Stimulated activated CD8-positive, alpha-beta memory T cell treated with anti-CD3 and anti-CD28 coated beads, Interleukin-15, amount 100 ng/mL, for 4 hours (primary cell): ENCODE measurements around the gene TNRC6A.
"Not testable (repeated sequence)": the region's sequence is repeated elsewhere in the genome, so short reads cannot be mapped to it uniquely, and the experiment has no call there.

Source experiments
- DNase-seq, 2 donors: peaks; one replicate each; pipeline ENCODE4 v3.0.0-alpha.2; 2020; ENCODE audit warnings: low read depth in 2 of 2

Gene TNRC6A

DNA sequence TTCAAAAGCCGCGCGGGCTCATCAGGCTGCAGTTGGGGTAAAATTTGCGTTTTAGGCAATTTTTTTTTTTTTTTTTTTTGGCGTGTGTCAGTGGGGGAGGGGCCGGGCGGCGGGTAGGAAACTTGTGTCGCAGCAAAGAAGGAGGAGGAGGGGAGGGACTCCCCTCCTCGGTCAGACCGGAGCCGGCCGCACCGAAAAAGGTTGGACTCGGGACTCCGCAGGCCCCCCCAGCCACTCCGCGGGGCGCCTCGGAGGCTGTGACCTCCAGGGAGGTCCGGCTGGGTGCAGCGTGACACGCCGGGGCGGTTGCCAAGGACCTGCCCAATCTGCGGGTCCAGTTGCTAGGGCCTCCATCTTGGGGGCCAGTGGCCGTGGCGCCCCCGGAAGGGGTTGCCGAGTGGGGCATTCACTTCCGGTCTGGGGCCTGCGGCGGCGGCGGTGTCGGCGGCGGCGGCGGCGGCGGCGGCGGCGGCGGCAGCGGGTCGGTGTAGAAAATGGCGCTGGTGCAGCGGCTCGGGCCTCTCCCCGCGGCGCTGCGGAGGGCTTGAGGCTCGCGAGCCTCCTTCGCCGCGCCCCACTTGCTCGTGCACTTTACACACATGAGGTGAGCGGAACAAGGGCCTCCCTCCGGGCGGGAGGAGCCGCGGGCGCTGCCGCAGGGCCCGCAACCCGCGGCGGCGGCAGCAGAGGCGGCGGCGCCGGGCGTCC is at the start of gene TNRC6A:
TNRC6A (plus strand) TSS at position 409 of the 708 bp plus-strand sequence; CDS start at position 600, 191 bp downstream.
- peak; percentile 49 to 67 for DNase-seq

DNA sequence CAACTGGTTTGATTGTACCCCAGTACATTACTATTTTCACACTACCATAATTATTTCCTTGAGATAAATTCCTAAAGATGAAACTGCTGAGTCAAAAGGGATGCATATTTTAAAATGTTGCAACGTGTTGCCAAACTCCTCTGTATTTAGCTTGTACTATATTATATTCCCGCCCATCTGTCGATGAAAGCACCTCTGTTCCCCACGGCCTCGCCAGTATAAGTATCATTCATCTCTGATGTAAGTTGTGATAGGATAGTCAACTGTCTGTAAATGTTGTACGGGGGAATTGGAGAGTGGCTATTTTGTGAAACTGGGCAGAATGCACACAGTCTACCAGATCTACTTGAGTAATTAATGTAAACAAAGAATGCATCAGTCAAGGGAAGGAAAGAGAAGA is 47.7 kb upstream of the TNRC6A start:
- no peak for DNase-seq

DNA sequence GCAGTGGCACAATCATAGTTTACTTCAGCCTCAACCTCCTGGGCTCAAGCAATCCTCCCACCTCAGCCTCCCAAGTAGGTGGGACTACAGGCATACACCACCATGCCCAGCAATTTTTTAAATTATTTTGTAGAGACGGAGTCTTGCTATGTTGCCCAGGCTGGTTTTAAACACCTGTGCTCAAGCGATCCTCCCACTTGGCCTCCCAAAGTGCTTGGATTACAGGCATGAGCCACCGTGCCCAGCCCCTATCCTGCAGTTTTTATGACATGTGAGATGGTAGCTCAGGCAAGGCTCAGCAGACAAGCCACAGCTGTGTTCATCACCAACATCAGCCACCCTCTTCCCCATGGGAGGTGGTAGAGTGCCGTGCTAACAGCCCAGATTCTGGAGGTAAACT is 46.2 kb upstream of the TNRC6A start:
- DNase-seq: no peak

DNA sequence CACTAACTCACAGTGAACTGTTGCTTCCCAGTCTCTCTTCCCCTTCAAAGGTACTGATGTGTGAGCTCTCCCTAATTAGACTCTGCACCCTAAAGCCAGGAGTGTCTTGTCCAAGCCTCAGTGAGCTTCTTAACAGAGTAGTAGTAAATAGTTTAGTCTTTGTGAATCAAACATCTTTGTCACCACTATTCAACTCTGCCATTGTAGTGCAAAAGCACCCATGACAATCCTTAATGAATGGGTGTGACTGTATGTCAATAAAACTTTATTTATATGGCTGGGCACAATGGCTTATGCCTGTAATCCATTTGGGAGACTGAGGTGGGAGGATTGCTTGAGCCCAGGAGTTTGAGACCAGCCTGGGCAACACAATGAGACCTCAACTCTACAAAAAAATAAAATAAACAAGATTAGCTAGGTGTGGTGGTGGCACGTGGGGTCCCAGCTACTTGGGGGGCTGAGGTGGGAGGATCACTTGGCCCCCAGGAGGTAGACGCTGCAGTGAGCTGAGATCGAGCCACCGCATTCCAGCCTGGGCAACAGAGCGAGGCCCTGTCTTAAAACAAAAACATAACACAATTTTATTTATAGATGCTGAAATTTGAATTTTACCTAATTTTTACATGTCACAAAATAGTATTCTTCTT is 45.5 kb upstream of the TNRC6A start:
- DNase-seq: no peak

DNA sequence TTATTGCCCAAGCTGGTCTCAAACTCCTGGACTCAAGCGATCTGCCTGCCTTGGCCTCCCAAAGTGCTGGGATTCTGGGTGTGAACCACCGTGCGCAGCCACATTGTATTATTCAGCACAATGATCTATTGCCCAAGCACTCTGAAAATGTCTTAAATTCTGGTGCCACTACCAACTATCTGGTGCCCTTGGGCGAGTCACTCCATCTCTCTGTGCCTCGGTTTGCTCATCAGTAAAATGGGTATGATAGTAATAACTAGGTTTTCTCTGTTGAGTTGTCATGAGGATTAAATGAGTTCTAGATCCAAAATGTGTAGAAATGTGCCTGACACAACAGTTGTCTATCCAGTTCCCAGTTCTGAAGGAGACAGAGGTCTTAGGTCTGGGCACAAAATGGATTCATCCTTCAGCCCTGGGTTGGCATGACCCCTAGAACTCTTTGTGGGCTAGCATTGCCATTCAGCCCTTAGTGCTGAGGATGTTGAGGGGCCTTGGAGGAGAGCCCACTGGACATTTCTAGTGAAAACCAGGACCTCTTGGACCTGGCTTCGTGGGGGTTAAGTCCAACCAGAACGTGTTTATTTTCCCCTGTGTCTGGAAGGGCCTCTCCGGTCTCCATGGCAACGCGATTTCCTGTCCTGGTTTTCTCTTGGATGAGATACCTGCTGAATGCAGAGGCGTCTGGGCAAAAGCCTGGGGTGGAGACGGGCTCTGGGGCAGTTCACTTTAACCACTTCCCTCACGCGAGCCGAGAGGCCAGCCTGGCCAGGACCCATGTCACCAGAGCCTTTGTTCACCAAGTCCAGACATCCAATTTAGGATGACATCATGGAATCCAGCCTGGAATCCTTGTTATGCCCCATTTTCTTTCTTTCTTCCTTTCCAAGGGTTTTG is 43.7 kb upstream of the TNRC6A start:
- DNase-seq: no peak

DNA sequence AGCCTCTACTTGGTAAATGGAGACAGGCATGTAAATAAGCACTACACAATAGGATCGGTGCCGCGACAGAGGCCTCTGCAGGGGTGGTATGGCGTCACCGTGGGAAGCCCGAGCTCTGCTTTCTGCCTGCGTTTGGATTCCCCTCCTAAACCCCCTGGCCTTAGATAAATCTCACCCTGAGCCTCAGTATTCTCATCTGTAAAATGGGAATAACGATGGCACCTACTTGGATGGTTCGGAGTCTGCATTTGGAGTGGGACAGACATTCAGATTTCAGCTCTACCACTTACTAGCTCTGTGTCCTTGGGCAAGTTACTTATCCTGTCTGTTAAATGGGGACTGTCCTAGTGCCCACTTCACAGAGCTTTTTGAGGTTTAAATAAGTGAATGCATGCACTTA is 42.8 kb upstream of the TNRC6A start:
- DNase-seq: no peak

DNA sequence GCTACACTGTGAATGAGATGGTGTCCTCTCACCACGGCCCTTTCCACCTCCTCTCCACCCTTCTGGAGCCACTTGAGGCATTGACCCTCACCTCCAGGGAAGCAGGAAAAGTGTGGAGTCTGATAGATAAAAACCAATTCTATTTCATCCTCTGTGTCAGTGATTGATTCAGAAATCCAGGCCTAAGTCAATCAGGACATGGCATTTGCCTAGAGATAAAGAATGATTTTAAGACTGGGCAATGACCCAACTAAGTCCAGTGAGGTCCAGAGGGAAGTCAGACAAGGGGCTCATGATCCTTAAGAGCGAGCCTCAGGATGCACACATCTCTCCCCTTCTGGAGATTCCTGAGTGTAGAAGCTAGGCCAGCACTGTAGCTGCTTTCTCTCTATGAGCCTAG is 41.1 kb upstream of the TNRC6A start:
- no peak for DNase-seq

DNA sequence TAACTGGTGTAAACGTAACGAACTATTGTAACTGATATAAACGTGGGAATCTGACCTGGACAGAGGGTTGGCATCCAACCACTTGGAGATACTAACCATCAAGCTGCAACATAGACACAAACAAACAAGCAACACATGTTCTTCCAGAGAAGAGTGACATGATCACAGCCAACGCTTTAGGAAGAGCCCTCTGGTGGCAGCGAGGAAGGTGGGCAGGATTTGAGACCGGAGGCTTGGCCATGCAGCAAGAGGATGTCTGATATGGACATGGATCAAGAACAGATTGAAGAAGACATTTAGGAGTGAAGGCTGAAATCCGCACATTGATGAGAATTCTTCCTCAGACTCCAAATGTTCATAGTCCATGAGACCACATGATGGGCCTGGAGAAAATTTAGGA is 40.3 kb upstream of the TNRC6A start:
- no peak for DNase-seq

DNA sequence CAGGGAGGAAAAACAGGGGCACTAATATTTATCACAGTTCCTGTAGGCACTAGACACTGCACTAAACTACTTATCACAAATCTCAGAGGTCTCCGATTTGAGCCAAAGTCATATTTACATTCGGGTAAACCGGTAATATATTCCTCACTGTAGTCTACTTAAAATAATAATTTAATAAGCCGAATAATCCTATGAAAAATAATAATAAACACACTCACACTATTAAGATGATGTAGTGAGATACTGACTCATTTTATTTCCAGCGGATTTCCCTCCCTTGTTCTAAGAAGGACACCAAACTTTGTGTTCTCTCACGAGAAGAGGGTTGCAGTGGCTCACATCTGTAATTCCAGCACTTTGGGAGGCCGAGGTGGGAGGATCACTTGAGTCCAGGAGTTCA is 36.6 kb upstream of the TNRC6A start:
- no peak for DNase-seq

DNA sequence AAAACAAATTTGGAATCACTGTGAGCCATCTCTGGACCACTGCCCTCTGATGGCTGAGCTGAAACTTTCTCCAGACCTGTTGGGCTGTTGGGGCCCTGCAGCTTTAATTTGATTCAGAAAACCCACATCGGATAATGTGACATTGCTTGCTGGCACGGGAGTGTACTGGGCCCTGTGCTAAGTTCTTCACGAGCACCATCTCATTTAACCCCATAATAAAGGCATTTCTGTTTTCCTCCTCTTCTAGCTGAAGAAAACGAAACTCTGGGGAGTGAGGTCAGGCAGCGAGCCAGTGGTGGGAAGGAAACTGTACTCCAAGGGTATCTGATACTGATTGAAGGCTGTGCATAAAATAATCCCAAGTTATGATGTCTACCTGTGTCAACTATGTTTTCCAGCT is 34.5 kb upstream of the TNRC6A start:
- no peak for DNase-seq

DNA sequence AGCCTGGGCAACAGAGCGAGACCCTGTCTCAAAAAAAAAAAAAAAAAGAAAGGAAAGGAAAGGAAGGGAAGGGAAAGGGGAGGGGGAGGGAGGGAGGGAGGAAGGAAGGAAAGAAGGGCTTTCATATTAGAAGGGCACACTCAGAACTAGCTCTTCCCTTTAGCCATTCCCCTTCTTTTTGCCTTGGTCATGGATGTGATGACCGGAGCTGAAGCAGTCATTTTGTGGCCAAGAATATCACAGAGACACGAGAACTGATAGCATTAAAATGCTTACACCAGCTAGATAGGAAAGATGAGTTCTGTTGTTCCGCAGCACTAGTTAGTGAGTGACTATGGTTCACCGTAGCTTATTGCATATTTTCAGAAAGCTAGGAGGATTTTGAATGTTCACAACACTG is 32.8 kb upstream of the TNRC6A start:
- DNase-seq: no peak

DNA sequence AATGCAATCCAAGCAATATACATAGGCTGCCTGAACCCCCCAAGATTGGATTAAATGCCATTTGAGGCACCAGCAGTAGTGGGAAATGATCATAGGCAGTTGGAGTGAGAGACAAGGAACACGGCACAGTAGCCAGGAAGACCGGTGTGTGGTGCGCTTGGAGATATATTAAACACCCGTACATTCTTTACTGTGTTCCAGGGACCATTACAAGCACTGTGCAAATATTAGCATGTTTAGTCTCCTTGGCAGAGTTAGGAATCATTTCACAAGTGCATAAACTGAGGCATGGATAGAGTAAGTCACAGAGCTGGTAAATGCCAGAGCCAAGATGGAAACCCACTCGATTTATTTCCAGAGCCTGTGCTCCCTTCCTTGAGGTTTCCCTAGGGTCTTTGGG is 31.1 kb upstream of the TNRC6A start:
- no peak for DNase-seq

DNA sequence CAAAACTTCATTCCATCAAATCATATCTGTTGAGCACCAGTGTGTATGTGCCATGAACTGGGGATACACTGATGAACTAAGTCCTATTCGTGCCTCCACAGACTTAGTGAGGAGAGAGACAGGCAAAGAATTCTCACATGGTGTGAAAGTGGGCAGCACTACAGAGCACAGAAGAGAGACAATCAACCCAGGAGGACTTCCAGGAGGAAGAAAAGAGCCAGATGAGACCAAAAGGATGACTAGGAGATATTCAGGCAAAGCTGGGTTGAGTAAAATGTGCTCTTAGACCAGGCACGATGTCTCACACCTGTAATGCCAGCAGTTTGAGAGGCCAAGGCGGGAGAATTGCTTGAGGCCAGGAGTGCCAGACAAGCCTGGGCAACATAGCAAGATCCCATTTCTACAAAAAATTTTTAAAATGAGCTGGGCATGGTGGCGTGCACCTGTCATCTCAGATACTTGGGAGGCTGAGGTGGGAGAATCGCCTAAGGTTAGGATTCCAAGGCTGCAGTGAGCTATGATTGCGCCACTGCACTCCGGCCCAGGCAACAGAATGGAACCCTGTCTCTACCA is 30.2 kb upstream of the TNRC6A start:
- DNase-seq: no peak

DNA sequence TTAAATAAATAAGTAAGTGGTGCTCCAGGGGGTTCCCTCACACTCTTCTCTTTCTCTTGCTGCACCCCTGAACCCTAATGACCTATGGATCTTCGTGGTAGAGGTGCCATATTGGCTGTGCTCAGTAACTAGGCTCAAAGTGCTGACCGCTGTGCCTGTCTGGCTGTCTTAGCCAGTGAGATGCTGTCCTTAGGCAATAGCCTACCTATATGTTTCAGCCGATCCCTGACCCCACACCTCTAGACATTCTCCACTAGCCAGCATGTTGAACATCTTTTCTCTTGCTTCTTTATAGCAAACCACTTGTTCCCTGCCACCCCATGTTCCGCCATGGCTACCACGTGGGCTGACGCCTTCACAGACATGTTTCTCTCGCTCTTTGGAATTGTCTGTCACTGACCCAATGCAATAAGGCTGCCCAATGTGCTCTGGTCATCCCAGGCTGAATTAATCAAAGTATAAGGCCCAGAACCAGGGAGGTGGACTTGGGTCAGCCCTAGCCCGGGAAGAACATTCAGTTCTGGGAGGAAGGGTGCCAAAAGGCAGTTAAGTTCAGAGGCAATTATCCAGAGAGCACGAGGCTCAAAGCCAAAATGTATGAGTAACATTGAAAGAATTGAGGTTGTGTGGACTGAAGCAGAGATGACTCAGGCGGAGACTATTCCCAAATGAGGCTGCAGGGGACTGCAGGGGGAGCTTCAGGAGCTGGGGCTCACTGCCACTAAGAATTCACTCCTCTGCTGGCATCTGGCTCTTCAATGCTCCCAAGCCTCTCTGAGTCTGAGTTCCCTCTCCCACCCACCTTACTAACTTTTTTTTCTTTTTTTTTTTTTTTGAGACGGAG is 28.7 kb upstream of the TNRC6A start:
- no peak for DNase-seq

DNA sequence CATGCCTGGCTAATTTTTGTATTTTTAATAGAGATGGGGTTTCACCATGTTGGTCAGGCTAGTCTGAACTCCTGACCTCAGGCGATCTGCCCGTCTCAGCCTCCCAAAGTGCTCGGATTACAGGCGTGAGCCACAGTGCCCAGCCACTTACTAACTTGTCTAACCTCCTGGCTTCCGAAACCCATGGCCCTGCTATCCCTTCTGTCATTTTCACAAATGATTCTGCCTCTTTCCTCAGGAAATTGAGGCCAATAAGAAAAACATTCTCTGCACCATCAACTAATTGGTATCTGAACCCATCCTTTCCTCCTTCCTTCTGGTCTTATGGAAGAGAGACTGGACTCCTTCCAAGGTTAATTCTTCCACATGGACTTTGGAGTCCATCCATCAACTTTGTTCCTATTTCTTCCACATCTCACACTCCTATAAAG is 27.9 kb upstream of the TNRC6A start:
- DNase-seq: no peak

DNA sequence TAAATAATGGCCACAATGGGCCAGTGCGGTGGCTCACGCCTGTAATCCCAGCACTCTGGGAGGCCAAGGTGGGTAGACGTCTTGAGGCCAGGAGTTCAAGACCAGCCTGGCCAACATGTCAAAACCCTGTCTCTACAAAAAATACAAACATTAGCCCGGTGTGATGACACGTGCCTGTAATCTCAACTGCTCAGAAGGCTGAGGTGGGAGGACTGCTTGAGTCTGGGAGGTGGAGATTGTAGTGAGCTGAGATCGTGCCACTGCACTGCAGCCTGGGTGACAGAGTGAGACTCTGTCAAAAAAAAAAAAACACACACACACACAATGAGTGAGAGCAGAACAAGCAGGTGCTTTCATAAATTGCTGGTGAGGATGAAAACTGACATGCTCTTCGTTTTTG is 21.7 kb upstream of the TNRC6A start:
- DNase-seq: not testable (repeated sequence)

DNA sequence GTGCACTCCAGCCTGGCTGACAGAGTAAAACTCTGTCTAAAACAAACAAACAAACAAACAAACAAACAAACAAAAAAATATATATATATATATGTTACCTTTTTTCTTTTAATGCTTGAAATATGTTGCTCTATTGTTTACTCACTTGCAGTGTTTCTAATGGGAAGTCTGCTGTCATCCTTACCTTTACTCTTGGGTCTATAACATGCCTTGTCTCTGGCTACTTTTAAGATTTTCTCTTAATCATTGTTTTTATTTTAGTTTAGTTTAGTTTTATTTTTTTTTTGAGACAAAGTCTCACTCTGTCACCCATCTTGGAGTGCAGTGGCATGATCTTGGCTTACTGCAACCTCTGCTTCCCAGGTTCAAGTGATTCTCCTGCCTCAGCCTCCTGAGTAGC is 16.1 kb upstream of the TNRC6A start:
- no peak for DNase-seq

DNA sequence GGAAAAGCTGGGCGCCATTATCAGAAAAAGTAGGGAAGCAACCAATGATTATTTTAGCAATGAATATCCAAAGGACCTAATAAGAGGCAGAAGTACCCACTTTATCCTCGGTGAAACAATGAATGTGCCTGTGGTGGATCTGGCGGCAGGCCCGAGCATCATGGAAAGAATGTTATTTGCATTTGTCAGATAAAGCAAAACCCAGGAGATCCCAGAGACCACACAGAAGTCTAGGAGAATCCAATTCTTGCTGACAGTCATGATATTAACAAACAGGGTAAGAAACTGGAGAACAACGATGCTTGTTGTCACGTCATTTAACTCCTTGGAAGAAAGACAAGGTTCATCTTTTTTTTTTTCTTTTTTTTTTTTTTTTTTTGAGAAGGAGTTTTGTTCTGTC is 12.0 kb upstream of the TNRC6A start:
- no peak for DNase-seq

DNA sequence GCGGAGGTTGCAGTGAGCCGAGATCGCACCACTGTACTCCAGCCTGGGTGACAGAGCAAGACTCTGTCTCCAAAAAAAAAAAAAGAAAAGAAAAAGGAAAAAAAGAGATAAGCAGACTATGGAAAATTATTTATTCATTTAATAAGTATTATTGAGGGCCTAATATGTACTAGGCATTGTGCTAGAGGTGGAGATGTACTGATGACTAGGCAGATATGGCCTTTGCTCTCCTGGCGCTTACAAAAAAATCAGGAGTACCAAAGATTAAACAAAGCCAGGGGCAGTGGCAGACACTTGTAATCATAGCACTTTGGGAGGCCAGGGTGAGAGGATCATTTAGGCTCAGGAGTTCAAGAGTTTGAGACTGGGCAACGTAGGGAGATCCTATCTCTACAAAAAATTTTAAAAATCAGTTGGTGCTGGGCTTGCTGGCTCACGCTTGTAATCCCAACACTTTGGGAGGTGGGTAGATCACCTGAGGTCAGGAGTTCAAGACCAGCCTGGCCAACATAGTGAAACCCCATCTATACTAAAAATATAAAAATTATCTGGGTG is 10.4 kb upstream of the TNRC6A start:
- no peak for DNase-seq

DNA sequence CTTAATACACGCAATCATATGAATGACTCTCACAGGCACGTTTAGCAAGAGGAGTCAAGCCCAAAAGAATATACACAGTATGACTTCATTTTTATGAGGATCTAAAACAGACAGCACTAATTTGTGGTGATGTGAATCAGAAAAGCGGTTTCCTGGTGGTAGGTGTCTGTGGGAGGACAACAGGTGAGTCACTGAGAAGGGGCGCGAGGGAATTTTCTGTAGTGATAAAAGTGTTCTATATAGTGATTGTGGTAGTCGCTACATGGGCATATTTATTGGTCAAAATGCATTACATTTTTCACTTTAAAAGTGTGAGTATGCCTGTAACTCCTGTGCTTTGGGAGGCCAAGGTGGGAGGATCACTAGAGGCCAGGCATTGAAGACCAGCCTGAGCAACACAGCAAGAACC is 7.6 kb upstream of the TNRC6A start:
- peak; percentile 12 to 27 for DNase-seq

DNA sequence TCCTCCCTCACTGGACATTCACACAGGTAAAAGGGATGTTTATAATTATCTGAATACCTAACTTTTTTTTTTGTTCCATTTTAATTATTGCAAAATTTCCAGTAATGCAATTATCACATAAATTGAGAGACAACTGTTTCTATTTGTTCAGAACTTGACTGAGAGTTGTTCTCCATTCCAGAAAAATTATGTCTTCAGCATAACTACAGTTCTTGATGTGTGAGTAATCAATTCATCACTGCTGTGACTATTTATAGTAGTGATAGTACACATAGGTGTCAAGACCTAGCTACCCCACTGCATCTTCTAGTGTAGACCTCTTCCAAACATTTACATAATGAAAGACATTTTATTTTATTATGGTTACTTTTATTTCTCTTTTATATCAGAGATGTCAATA is 5.8 kb upstream of the TNRC6A start:
- DNase-seq: no peak
